NCI-H524 (cell line): Measurements from ENCODE around the gene UNCX.
A peak's percentile ranks its signal among the peaks of the same experiment; 100 is the strongest.

ENCODE experiments used
- DNase-seq, 2 experiments: peaks; one replicate each; lab custom pipeline; 2025; lab: John Stamatoyannopoulos, UW

The UNCX gene

GRCh38 chr7:1232103-1232466 is 587 bp upstream of the UNCX start:
- no peak for DNase-seq

GRCh38 chr7:1233333-1234048 is 819 bp downstream of the UNCX start:
- DNase-seq = peak in 1 of 2 experiments; percentile 45

- no peak for DNase-seq
Observed at GRCh38 chr7:1234049-1234880, 1.6 kb downstream of the UNCX start.

- DNase-seq = peak in 1 of 2 experiments; percentile 35
Observed at GRCh38 chr7:1234881-1235500, 2.3 kb downstream of the UNCX start.

GRCh38 chr7:1235501-1236131 is 2.9 kb downstream of the UNCX start:
- peak in 1 of 2 experiments; percentile 34 for DNase-seq

GRCh38 chr7:1236132-1236661 is 3.5 kb downstream of the UNCX start:
- DNase-seq = peak in 1 of 2 experiments; percentile 30

- DNase-seq = no peak
Observed at GRCh38 chr7:1236831-1237701, 4.4 kb downstream of the UNCX start.

- peak in 1 of 2 experiments; percentile 60 for DNase-seq
Observed at GRCh38 chr7:1237704-1238255, 5.1 kb downstream of the UNCX start.

- DNase-seq = no peak
Observed at GRCh38 chr7:1238450-1238882, 5.8 kb downstream of the UNCX start.

- DNase-seq = peak in 1 of 2 experiments; percentile 24
Observed at GRCh38 chr7:1238931-1239802, 6.5 kb downstream of the UNCX start.

GRCh38 chr7:1239803-1240516 is 7.3 kb downstream of the UNCX start:
- DNase-seq = no peak

- peak in 1 of 2 experiments; percentile 24 for DNase-seq
Observed at GRCh38 chr7:1240517-1241257, 8.0 kb downstream of the UNCX start.

- no peak for DNase-seq
Observed at GRCh38 chr7:1241258-1241602, 8.6 kb downstream of the UNCX start.

GRCh38 chr7:1241603-1242255 is 9.1 kb downstream of the UNCX start:
- DNase-seq = no peak

- DNase-seq = peak in 1 of 2 experiments; percentile 21
Observed at GRCh38 chr7:1242256-1242605, 9.6 kb downstream of the UNCX start.

- DNase-seq = peak in 1 of 2 experiments; percentile 21
Observed at GRCh38 chr7:1242606-1243289, 10.1 kb downstream of the UNCX start.

GRCh38 chr7:1243290-1243963 is 10.8 kb downstream of the UNCX start:
- no peak for DNase-seq
